MM.1S (cell line): ENCODE results near the gene FBP2.
A peak's percentile ranks its signal among the peaks of the same experiment; 100 is the strongest.

Experiments used
- DNase-seq: peaks from one replicate; pipeline ENCODE4 v3.0.0-alpha.2; 2015
- H2AFZ ChIP-seq: fragments of 300-600 bp; sonication (generic); 2 replicates; pipeline ENCODE4 v1.6.0; 2016; ENCODE audit warnings: antibody characterized with exemption, low read length
- H3F3A ChIP-seq: fragments of 300-600 bp; sonication (generic); 2 replicates; pipeline ENCODE4 v1.6.1; 2016; ENCODE audit warnings: mild to moderate bottlenecking, antibody characterized with exemption, low read length, moderate library complexity, mixed read lengths; ENCODE audit not compliant: insufficient read depth
- H3K27ac ChIP-seq: fragments of 300-600 bp; sonication (generic); 2 replicates; pipeline ENCODE4 v1.5.1; 2016; ENCODE audit warnings: mild to moderate bottlenecking, low read length
- H3K27me3 ChIP-seq: fragments of 300-600 bp; sonication (generic); replicated peaks from 2 replicates; pipeline ENCODE4 v1.6.0; 2016; ENCODE audit warnings: low read length; ENCODE audit not compliant: insufficient read depth
- H3K36me3 ChIP-seq: fragments of 300-600 bp; sonication (generic); replicated peaks from 2 replicates; pipeline ENCODE4 v1.6.1; 2016; ENCODE audit warnings: mild to moderate bottlenecking, low read length, mixed read lengths; ENCODE audit not compliant: insufficient read depth
- H3K4me1 ChIP-seq: fragments of 300-600 bp; sonication (generic); 2 replicates; pipeline ENCODE4 v1.6.1; 2016; ENCODE audit warnings: low read length, mixed read lengths
- H3K4me2 ChIP-seq: fragments of 300-600 bp; sonication (generic); 2 replicates; pipeline ENCODE4 v1.6.0; 2016; ENCODE audit warnings: low read depth, low read length
- H3K4me3 ChIP-seq: fragments of 300-600 bp; sonication (generic); 2 replicates; pipeline ENCODE4 v1.5.1; 2016; ENCODE audit warnings: low read length, mixed read lengths
- H3K79me2 ChIP-seq: fragments of 300-600 bp; sonication (generic); 2 replicates; pipeline ENCODE4 v1.6.1; 2016; ENCODE audit warnings: mixed run types, low read length, mixed read lengths
- H3K9ac ChIP-seq: fragments of 300-600 bp; sonication (generic); 2 replicates; pipeline ENCODE4 v1.6.1; 2016; ENCODE audit warnings: low read length, mixed read lengths
- H3K9me2 ChIP-seq: fragments of 300-600 bp; sonication (generic); replicated peaks from 2 replicates; pipeline ENCODE4 v1.6.1; 2016; ENCODE audit warnings: mild to moderate bottlenecking, low read length, mixed read lengths; ENCODE audit not compliant: insufficient read depth
- H3K9me3 ChIP-seq: fragments of 300-600 bp; sonication (generic); replicated peaks from 2 replicates; pipeline ENCODE4 v1.6.1; 2016; ENCODE audit warnings: mild to moderate bottlenecking, low read length, mixed read lengths; ENCODE audit not compliant: insufficient read depth
- H4K20me1 ChIP-seq: fragments of 300-600 bp; sonication (generic); 2 replicates; pipeline ENCODE4 v1.6.1; 2016; ENCODE audit warnings: mild to moderate bottlenecking, low read length, moderate library complexity, mixed read lengths; ENCODE audit not compliant: insufficient read depth
- CTCF ChIP-seq: fragments of 300-600 bp; sonication (generic); IDR thresholded peaks from 2 replicates; pipeline ENCODE4 v1.5.1; 2016; ENCODE audit warnings: antibody characterized with exemption, low read length, mixed read lengths
- EZH2 ChIP-seq: fragments of 300-600 bp; sonication (generic); optimal IDR thresholded peaks from 2 replicates; pipeline ENCODE3; 2017; ENCODE audit warnings: low read depth, mild to moderate bottlenecking, antibody characterized with exemption, low read length, mixed read lengths
- EZH2phosphoT487 ChIP-seq: fragments of 300-600 bp; sonication (generic); IDR thresholded peaks from 2 replicates; pipeline ENCODE4 v1.6.1; 2018; ENCODE audit warnings: antibody characterized with exemption, low read length

Gene FBP2

GRCh38 chr9:94606646-94607422 is 13.2 kb upstream of the FBP2 start:
- TF ChIP-seq EZH2phosphoT487 (no peak), CTCF (no peak), EZH2 (no peak)
- Histone ChIP-seq H2AFZ (no peak overlapping the region), H4K20me1 (no peaks in the 10 kb centered on the region), H3K27me3 (no peaks in the 10 kb centered on the region), H3K9ac (no peak overlapping the region), H3K4me3 (no peak overlapping the region), H3K4me1 (peaks cover 30% of the 10 kb centered on the region), H3K9me2 (no peaks in the 10 kb centered on the region), H3K27ac (no peak overlapping the region), H3K9me3 (no peaks in the 10 kb centered on the region), H3K79me2 (no peaks in the 10 kb centered on the region), H3F3A (peaks cover 10% of the 10 kb centered on the region; the same call in 1 of the 2 replicates), H3K4me2 (peak overlapping the region; percentile 21; the same call in 1 of the 2 replicates), H3K36me3 (no peaks in the 10 kb centered on the region)
- DNase-seq, result peak; percentile 46

GRCh38 chr9:94603259-94604160 is 9.9 kb upstream of the FBP2 start:
- H3K36me3 ChIP-seq, result no peaks in the 10 kb centered on the region
- H3K79me2 ChIP-seq, result no peaks in the 10 kb centered on the region
- H3K27ac ChIP-seq, result peak overlapping the region; percentile 9; the same call in 1 of the 2 replicates
- H3K4me1 ChIP-seq, result peaks cover 26% of the 10 kb centered on the region
- no peaks in the 10 kb centered on the region for H3K27me3 ChIP-seq
- no peaks in the 10 kb centered on the region for H3K9me2 ChIP-seq
- H3K4me2 ChIP-seq, result peak overlapping the region; percentile 49; the same call in 1 of the 2 replicates
- TF ChIP-seq EZH2phosphoT487 (no peak), CTCF (peak; percentile 81), EZH2 (no peak)
- H3F3A ChIP-seq, result peaks cover 10% of the 10 kb centered on the region; the same call in 1 of the 2 replicates
- no peaks in the 10 kb centered on the region for H4K20me1 ChIP-seq
- 0 out of 2 replicates have a peak overlapping the region, but pooled peaks have one; percentile 4 for H2AFZ ChIP-seq
- H3K9ac ChIP-seq, result no peak overlapping the region
- H3K4me3 ChIP-seq, result no peak overlapping the region
- peak; percentile 81 for DNase-seq
- H3K9me3 ChIP-seq, result no peaks in the 10 kb centered on the region

- no peaks in the 10 kb centered on the region for H4K20me1 ChIP-seq
- H3K9me3 ChIP-seq, result no peaks in the 10 kb centered on the region
- peaks cover 26% of the 10 kb centered on the region for H3K4me1 ChIP-seq
- H3K9ac ChIP-seq, result no peak overlapping the region
- no peaks in the 10 kb centered on the region for H3K27me3 ChIP-seq
- H3K79me2 ChIP-seq, result no peaks in the 10 kb centered on the region
- no peak for TF ChIP-seq EZH2
- TF ChIP-seq CTCF, result no peak
- no peak for TF ChIP-seq EZH2phosphoT487
- H3K4me2 ChIP-seq, result peak overlapping the region; percentile 49; the same call in 1 of the 2 replicates
- H3F3A ChIP-seq, result peaks cover 10% of the 10 kb centered on the region; the same call in 1 of the 2 replicates
- no peak for DNase-seq
- H2AFZ ChIP-seq, result no peak overlapping the region
- no peaks in the 10 kb centered on the region for H3K9me2 ChIP-seq
- no peak overlapping the region for H3K27ac ChIP-seq
- no peak overlapping the region for H3K4me3 ChIP-seq
- no peaks in the 10 kb centered on the region for H3K36me3 ChIP-seq
Measured at GRCh38 chr9:94602666-94603065, 9.0 kb upstream of the FBP2 start.
